Coronary artery (tissue), 2 donors: ENCODE measurements around the gene LVRN.
A peak's percentile ranks its signal among the peaks of the same experiment; 100 is the strongest.

Experiments
- DNase-seq: peaks from one replicate; pipeline ENCODE4 v3.0.0-alpha.2; 2017; ENCODE audit warnings: low spot score
- H3K27ac ChIP-seq, 2 donors: fragments of 200-600 bp; sonication (generic); one replicate each; pipeline ENCODE4 v1.5.1; 2016 to 2019
- H3K4me3 ChIP-seq: fragments of 200-600 bp; sonication (generic); 2 replicates; pipeline ENCODE4 v1.5.1; 2016; ENCODE audit warnings: mild to moderate bottlenecking, moderate library complexity
- TF ChIP-seq, protein P1 (sequence below): fragments of 200-600 bp; sonication (generic); IDR thresholded peaks from one replicate; pipeline ENCODE4 v1.5.1; 2019; ENCODE audit warnings: antibody characterized with exemption

LVRN gene

GRCh38 chr5:115979201-115980041, 17.1 kb downstream of the LVRN start:
- H3K4me3 ChIP-seq = no peak overlapping the region
- no peak for DNase-seq
- TF ChIP-seq, protein P1, sequence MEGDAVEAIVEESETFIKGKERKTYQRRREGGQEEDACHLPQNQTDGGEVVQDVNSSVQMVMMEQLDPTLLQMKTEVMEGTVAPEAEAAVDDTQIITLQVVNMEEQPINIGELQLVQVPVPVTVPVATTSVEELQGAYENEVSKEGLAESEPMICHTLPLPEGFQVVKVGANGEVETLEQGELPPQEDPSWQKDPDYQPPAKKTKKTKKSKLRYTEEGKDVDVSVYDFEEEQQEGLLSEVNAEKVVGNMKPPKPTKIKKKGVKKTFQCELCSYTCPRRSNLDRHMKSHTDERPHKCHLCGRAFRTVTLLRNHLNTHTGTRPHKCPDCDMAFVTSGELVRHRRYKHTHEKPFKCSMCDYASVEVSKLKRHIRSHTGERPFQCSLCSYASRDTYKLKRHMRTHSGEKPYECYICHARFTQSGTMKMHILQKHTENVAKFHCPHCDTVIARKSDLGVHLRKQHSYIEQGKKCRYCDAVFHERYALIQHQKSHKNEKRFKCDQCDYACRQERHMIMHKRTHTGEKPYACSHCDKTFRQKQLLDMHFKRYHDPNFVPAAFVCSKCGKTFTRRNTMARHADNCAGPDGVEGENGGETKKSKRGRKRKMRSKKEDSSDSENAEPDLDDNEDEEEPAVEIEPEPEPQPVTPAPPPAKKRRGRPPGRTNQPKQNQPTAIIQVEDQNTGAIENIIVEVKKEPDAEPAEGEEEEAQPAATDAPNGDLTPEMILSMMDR = no peak
- H3K27ac ChIP-seq = peak overlapping the region; percentile 36 to 65

- Histone ChIP-seq H3K27ac (no peak overlapping the region), H3K4me3 (no peak overlapping the region)
- TF ChIP-seq, protein P1 = no peak
- DNase-seq = no peak
These were observed 21.2 kb downstream of the LVRN start for GRCh38 chr5:115983519-115983918.

GRCh38 chr5:115985802-115986757, 23.8 kb downstream of the LVRN start:
- TF ChIP-seq, protein P1 = no peak
- no peak for DNase-seq
- Histone ChIP-seq H3K4me3 (peak overlapping the region; percentile 43), H3K27ac (peak overlapping the region in 1 of 2 donors; percentile 70)

GRCh38 chr5:115988002-115988401, 25.7 kb downstream of the LVRN start:
- TF ChIP-seq, protein P1 = no peak
- DNase-seq = no peak
- Histone ChIP-seq H3K4me3 (no peak overlapping the region), H3K27ac (no peak overlapping the region)

GRCh38 chr5:115992848-115993350, 30.6 kb downstream of the LVRN start:
- DNase-seq = no peak
- H3K27ac ChIP-seq = no peak overlapping the region
- TF ChIP-seq, protein P1 = no peak
- H3K4me3 ChIP-seq = no peak overlapping the region

- Histone ChIP-seq H3K27ac (no peak overlapping the region), H3K4me3 (no peak overlapping the region)
- TF ChIP-seq, protein P1 = no peak
- DNase-seq = no peak
These were observed 33.1 kb downstream of the LVRN start for GRCh38 chr5:115995351-115995750.
